ENCODE measurements around the gene RPS28.

GRCh38 chr19:8331263-8331845 lies 10.1 kb downstream of the RPS28 start:
- TF ChIP-seq CTCF (IDR thresholded peaks at IDR 0.05) (no peak), POLR2A (IDR thresholded peaks at IDR 0.05) (no peak), EP300 (IDR thresholded peaks at IDR 0.05) (no peak), POLR2AphosphoS5 (IDR thresholded peaks at IDR 0.05) (no peak)

Data from gastroesophageal sphincter (tissue), 3 donors.